Measurements from ENCODE around the gene MYO10. TPM values are rescaled to one million over a fixed set of nuclear protein-coding genes. Genes with fewer than 3 reads are reported as not detected.

The MYO10 gene
- total and polyA plus RNA-seq, 2 of the 8 experiments (the other 6 are each of a cell fraction or from before 2014, with no cell fraction given): 21.5 to 107 TPM

GRCh38 chr5:16812448-16812847 is 123.6 kb downstream of the MYO10 start (continued):
- no peak for TF ChIP-seq POLR2AphosphoS5 (IDR thresholded peaks at IDR 0.05; ENCODE audit: low read depth, low read length)
- no peak for TF ChIP-seq BACH1 (IDR thresholded peaks at IDR 0.05; ENCODE audit: low read length)
- no peak for TF ChIP-seq TBP (IDR thresholded peaks at IDR 0.05; ENCODE audit: low read depth, low read length)
- no peak for TF ChIP-seq NRF1 (IDR thresholded peaks at IDR 0.05; ENCODE audit: low read depth, low read length)
- no peak for TF ChIP-seq TEAD4 (IDR thresholded peaks at IDR 0.05; ENCODE audit: low read depth, low read length)
